ENCODE data around the gene ARHGEF4. TPM values are rescaled to one million over a fixed set of nuclear protein-coding genes. Genes with fewer than 3 reads are reported as not detected.

ARHGEF4 gene
- total RNA-seq, 1 donor from 2014 or later, result 16.4 TPM

DNA sequence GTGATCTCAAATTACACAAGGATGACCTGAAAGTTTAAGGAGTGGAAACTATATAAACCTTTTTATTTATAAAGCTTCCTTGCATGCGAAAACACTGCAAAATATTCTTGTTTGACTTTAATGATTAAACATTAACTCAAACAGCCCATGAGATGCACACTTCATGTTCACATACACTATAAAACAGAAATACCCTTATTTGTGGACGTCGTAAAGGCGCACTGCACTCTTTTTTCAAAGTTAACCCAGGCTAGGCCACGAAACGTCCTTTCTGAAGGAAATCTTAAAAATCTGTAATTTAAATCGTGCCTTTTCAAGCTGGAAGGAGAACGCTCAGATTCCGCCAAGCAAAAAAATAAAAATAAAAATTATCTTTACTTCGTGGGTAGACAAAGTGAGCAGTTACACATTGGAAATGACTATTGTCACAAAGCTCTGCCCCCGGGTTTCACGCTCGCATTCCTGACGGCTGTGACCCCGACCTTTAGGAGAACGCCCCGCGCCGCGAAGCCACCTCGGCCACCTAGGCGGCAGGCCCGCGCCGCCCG, 255.8 kb downstream of the ARHGEF4 start:
- no peak for DNase-seq (ENCODE audit: low spot score)

DNA sequence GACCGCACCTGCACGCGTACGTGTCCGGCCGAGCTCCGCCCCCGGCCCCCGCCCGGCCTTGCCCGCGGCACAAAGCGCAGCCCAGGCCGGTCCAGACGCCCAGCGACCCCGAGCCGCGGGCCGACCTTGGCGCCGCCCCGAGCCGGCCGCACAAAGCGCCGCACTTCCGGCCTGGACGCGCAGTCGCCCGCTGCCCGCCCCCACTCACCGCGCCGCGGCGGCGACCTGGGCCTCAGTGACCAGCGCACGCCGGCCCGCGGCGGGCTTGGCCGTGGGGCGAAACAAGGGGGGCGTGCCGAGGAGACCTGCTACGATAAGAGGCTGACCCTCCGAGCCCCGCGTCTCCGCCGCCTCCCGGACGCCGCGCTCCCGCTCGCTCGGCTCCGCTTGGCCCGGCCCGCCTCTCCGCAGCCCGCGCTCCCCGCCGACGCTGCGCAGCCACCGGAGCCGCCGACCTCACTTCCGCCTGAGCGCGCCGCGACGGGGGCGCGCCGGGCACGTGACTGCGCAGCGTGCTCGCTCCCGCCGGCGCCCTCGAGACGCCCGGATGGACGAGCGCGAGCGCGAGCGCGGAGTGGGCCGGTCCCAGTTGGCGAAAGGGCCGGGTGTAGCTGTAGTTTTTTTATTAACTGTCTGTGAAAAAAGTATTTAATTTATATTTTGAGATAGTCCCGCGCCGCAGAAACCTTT, 256.4 kb downstream of the ARHGEF4 start, which contains the start of gene FAM168B:
Gene FAM168B (minus strand): TSS at position 455 of the 690 bp plus-strand sequence. CDS start 10,814 bp downstream, outside the sequence.
- peak; percentile 89 for DNase-seq (ENCODE audit: low spot score)

GRCh38 chr2:131093696-131094462, 257.2 kb downstream of the ARHGEF4 start:
- no peak for DNase-seq (ENCODE audit: low spot score)

DNA sequence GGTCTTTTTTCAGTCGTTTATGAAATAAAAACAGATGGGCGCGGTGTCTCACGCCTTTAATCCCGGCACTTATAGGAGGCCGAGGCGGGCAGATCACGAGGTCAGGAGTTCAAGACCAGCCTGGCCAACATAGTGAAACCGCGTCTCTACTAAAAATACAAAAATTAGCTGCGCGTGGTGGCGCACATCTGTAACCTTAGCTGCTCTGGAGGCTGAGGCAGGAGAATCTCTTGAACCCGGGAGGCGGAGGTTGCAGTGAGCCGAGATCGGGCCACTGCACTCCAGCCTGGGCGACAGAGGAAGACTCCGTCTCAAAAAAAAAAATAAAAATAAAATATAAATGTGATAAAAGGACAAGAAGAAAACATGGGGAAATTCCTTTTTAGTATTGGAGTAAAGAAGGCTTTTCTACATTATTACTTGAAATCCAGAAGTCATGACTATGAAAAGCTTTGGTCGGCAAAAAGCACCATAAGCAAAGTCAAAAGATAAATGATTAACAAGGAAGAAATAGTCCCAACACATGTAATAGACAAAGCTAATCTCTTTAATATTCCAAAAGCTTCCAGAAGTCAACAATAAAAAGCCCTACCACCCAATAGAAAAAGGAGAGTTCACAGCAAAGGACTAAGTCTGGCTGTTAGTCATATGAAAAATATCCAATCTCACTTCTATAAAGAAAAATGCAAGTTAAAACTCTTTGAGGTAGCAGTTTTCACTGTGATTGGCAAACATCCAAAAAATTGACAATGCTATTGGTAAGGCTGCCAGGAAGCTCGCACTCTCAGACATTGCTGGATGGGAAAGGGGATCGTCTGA, 258.0 kb downstream of the ARHGEF4 start:
- no peak for DNase-seq (ENCODE audit: low spot score)

Other genes starting within 250 kb of the ARHGEF4 start
- gene CFC1, start 237.3 kb upstream of the ARHGEF4 start, total RNA-seq, result not detected
- not detected for gene POTEJ, start 225.5 kb upstream of the ARHGEF4 start, total RNA-seq
- not detected for gene GPR148, start 107.8 kb upstream of the ARHGEF4 start, total RNA-seq
- gene AMER3, start 81.4 kb upstream of the ARHGEF4 start, total RNA-seq, result not detected

Data from ureter (tissue), 1 donor.